ACC112 (cell line): ENCODE data around the gene PPIL1.

ENCODE experiments used
- H2AFZ ChIP-seq: fragments of 200-600 bp; sonication (generic); one replicate; pipeline ENCODE4 v1.6.0; 2017; ENCODE audit warnings: antibody characterized with exemption, low read length; ENCODE audit not compliant: unreplicated experiment
- H3K27ac ChIP-seq: fragments of 200-600 bp; sonication (generic); 2 replicates; pipeline ENCODE4 v1.5.1; 2014; ENCODE audit warnings: low read depth, mild to moderate bottlenecking, antibody characterized with exemption, low read length, moderate library complexity
- H3K27me3 ChIP-seq: fragments of 200-600 bp; sonication (generic); 2 replicates; pipeline ENCODE4 v1.6.1; 2014; ENCODE audit warnings: mild to moderate bottlenecking, antibody characterized with exemption, low read length, moderate library complexity, mixed read lengths; ENCODE audit not compliant: insufficient read depth
- H3K36me3 ChIP-seq: fragments of 200-600 bp; sonication (generic); 2 replicates; pipeline ENCODE4 v1.6.1; 2016; ENCODE audit warnings: mild to moderate bottlenecking, antibody characterized with exemption, low read length, moderate library complexity, mixed read lengths; ENCODE audit not compliant: insufficient read depth
- H3K4me1 ChIP-seq: fragments of 200-600 bp; sonication (generic); one replicate; pipeline ENCODE4 v1.6.1; 2016; ENCODE audit warnings: low read length, mixed read lengths; ENCODE audit not compliant: insufficient read depth, unreplicated experiment, control insufficient read depth
- H3K4me3 ChIP-seq: fragments of 200-600 bp; sonication (generic); 2 replicates; pipeline ENCODE4 v1.5.1; 2014; ENCODE audit warnings: mild to moderate bottlenecking, low read depth, low read length
- H3K79me2 ChIP-seq: fragments of 200-600 bp; sonication (generic); one replicate; pipeline ENCODE4 v1.6.0; 2016; ENCODE audit warnings: low read length; ENCODE audit not compliant: control insufficient read depth, unreplicated experiment, insufficient read depth

Gene PPIL1

DNA sequence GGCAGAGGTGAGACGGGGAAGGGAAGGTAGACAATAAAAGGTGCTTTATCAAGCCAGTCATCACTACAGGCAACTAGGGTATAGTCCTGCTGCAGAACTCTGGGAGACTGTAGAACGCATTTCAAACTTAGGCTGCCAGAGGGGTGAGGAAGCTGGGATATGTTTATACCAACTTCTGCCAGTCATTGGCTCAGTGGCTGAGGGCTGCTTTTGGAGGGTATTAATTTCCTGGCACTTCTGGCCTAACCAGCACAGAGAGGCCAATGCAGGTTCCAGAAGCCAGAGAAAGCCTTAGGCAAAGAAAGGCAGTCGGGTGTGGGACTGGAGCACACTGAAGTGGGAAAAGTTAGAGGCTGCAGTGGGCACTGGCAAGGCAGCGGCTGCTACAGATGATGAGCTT is 31.4 kb downstream of the PPIL1 start:
- H3K4me1 ChIP-seq, result peaks cover 15% of the 10 kb centered on the region
- H3K4me3 ChIP-seq, result no peak overlapping the region
- H3K36me3 ChIP-seq, result no peaks in the 10 kb centered on the region
- no peak overlapping the region for H2AFZ ChIP-seq
- H3K27ac ChIP-seq, result no peak overlapping the region
- peaks cover 14% of the 10 kb centered on the region for H3K27me3 ChIP-seq
- no peaks in the 10 kb centered on the region for H3K79me2 ChIP-seq

DNA sequence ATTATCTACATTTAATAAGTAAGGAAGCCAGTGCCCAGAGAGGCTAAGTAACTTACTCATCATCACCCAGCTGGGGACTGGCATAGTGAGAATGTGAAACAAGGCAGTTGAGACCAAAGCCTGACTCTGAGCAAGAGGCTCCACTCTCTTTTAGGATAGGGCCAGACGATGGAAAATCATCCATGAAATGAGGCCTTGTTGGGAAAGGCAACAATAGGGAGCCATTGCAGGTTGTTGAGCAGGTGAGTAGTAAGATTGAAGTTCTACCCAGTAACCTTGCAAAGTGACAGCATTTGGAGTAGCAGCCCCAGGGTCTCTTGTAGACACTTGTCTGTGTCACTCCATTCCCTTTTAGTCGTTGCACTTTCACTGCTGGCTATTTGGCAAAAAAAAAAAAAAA is 32.8 kb downstream of the PPIL1 start:
- Histone ChIP-seq H3K27ac (no peak overlapping the region), H2AFZ (no peak overlapping the region), H3K4me3 (no peak overlapping the region), H3K4me1 (peaks cover 15% of the 10 kb centered on the region), H3K36me3 (no peaks in the 10 kb centered on the region), H3K27me3 (peaks cover 18% of the 10 kb centered on the region), H3K79me2 (no peaks in the 10 kb centered on the region)

DNA sequence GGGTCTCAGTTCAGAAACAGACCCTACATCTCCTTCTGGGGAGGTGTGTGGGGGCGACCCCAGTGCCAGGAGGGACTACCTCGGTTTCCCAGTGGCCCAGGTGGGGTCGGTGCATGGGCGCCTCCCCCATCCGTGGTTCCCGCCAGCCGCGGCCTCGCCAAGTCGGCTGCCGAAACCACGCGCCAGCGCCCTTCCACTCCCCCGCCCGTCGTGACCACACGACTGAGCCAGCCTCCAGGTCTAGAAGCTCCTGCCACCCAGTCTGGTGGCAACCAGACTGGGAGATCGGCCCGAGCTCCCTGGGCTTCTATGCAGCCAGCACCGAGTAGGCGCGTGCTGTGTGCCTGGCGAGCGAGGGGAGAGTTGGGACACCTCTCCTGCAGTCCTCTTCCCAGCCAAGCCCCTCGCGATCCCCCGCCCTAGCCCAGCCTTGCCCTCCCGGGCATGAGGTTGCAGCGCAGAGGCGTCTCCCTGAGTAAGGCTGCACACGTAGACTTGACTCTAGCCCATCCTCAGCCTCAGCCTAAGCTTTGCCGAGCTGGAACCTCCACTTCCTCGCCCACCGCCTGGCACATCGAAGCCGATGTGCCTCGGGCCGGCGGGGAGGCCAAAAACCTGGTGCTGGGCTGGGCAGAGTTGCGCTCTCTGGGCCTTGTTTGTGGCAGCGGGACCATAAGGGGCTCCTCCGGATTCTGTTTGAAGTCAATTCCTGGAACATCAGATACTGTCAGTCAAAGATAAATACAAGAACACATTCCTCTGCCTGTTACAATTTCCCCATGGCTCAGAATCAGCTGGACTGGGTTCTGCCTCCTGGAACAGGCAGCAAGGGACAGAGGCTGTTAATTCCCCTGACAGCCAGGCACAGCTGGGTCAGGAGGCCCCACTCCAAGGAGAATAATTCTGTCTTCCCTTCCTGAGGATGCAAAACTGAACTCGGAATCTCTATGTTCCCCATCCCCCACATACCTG is 33.9 kb downstream of the PPIL1 start:
- Histone ChIP-seq H3K79me2 (no peaks in the 10 kb centered on the region), H3K27ac (no peak overlapping the region), H3K27me3 (peaks cover 18% of the 10 kb centered on the region), H3K4me1 (peaks cover 15% of the 10 kb centered on the region), H3K4me3 (peak overlapping the region; percentile 74), H3K36me3 (no peaks in the 10 kb centered on the region), H2AFZ (peak overlapping the region; percentile 45)

DNA sequence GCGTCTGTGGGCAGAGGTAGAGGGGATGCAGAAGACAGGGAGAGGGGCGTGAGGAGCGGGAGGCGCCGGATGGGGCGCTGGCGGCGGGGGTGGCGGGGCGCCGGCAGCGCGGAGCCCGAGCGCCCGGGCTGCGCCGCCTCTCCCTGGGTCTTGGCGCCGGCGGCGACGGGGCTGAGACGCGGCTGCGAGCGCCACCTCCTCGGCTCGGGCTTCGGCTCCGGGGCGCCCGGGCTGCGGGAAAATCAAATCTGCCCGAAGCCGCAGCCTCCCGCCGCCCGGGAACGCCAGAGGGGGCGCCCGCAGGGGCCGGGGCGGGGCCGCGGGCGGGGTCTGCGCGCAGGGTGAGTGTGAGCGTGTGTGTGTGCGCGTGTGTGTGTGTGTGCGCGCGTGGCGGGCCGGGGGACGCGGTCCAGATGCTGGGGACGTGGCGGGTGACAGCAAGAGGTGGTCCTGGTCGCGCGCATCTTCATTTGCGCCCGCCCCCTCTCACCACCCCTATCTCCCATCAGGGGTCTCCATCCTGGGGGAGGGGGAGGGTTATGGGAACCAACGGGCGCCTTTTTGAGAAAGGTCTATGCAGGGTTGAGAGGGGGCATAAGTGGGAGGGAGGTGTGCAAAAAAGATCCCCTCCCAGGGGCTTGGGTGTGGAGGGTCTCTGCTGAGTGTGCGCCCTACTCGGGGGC is 34.7 kb downstream of the PPIL1 start:
- peak overlapping the region; percentile 74 for H3K4me3 ChIP-seq

DNA sequence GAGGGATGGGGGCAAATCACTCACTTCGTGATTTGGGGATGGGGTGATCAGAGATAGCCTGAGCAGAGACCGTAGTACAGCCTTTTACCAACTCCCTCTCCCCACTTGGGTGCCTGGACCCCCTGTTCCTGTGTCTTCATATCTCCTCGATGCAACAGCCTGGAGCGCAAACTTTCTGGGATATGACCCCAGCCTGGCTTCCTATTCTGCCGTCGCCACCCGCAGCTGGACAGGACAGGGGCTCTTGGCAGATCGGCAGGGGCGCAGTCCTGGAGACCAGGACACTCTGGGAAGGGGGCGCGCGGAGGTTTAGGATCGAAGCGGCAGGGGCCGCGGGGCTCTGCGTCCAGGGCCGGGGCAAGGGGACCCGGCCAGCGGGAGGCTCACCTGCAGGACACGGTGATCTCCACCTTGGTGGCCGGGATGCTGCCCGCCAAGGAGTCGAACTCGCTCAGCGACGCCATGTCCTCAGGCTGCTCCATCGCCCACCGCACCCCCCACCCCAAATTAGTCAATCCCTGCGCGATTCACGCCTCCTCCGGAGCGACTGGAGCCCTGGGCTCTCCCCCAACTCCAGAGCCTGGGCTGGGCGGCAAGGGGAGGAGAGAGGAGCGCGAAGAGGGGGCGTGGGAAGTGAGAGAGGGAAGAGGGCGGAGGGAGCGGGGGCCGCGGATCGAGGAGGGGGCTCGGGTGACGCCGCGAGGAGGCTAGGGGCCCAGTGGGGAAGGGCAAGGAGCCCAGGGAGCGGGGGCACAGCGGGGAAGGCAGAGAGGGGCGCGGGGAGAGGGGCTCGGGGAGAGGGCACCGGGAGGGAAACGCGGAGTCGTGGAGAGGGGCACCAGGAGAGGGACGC is 35.5 kb downstream of the PPIL1 start, which contains the start of gene CPNE5:
CPNE5 (minus strand) TSS at position 549 of the 853 bp plus-strand sequence; CDS start at position 482, 67 bp downstream.
- Histone ChIP-seq H2AFZ (peak within 1 kb of the TSS; percentile 45), H3K27ac (no peak within 1 kb of the TSS), H3K4me1 (peaks cover 15% of the 10 kb centered on the region), H3K36me3 (no peaks in the 10 kb centered on the region), H3K27me3 (peaks cover 18% of the 10 kb centered on the region), H3K79me2 (no peaks in the 10 kb centered on the region), H3K4me3 (peak within 1 kb of the TSS; percentile 74)

More for the DNA sequence above, 34.7 kb downstream of the PPIL1 start:
- no peaks in the 10 kb centered on the region for H3K36me3 ChIP-seq
- peaks cover 18% of the 10 kb centered on the region for H3K27me3 ChIP-seq
- no peaks in the 10 kb centered on the region for H3K79me2 ChIP-seq
- H3K4me1 ChIP-seq, result peaks cover 15% of the 10 kb centered on the region
- H3K27ac ChIP-seq, result no peak overlapping the region
- H2AFZ ChIP-seq, result peak overlapping the region; percentile 45

DNA sequence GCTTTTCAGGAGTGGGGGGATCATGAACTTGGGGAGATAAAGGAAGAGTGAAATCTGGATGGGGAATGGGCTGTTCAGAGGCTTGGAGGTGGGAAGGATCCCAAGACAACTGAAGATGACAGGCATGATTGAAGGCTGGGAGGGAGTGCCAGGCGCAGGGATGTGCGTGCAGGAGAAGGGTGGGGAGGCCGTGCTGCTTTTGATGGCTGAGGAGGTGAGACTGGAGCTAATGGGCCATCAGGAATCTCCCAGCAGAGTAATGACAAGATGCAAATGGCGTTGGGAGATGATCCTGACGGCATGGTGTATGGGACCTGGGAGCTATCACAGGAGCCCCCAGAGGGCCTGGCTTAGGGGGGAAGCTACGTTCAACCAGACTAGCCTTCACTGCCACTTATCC is 36.9 kb downstream of the PPIL1 start:
- no peak overlapping the region for H2AFZ ChIP-seq
- peaks cover 15% of the 10 kb centered on the region for H3K4me1 ChIP-seq
- peaks cover 18% of the 10 kb centered on the region for H3K27me3 ChIP-seq
- H3K27ac ChIP-seq, result no peak overlapping the region
- H3K79me2 ChIP-seq, result no peaks in the 10 kb centered on the region
- no peak overlapping the region for H3K4me3 ChIP-seq
- H3K36me3 ChIP-seq, result no peaks in the 10 kb centered on the region

DNA sequence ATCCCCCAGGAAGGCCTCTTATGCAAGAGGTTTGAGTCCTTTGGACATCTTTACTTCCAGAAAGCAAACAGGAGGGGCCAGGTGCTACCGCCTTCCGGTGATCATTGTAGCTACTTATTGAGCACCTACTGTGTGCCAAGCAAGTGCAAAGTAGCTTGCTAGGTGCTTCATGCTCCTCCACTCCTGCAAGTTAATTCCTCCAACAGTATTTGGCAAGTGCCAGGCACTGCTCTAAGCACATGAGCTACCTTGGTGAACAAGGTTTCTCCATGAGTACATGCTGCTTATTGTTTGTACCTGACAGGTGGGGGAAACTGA is 37.6 kb downstream of the PPIL1 start:
- no peak overlapping the region for H2AFZ ChIP-seq
- H3K4me1 ChIP-seq, result peaks cover 15% of the 10 kb centered on the region
- H3K79me2 ChIP-seq, result no peaks in the 10 kb centered on the region
- H3K27ac ChIP-seq, result no peak overlapping the region
- no peaks in the 10 kb centered on the region for H3K36me3 ChIP-seq
- no peak overlapping the region for H3K4me3 ChIP-seq
- peaks cover 18% of the 10 kb centered on the region for H3K27me3 ChIP-seq

DNA sequence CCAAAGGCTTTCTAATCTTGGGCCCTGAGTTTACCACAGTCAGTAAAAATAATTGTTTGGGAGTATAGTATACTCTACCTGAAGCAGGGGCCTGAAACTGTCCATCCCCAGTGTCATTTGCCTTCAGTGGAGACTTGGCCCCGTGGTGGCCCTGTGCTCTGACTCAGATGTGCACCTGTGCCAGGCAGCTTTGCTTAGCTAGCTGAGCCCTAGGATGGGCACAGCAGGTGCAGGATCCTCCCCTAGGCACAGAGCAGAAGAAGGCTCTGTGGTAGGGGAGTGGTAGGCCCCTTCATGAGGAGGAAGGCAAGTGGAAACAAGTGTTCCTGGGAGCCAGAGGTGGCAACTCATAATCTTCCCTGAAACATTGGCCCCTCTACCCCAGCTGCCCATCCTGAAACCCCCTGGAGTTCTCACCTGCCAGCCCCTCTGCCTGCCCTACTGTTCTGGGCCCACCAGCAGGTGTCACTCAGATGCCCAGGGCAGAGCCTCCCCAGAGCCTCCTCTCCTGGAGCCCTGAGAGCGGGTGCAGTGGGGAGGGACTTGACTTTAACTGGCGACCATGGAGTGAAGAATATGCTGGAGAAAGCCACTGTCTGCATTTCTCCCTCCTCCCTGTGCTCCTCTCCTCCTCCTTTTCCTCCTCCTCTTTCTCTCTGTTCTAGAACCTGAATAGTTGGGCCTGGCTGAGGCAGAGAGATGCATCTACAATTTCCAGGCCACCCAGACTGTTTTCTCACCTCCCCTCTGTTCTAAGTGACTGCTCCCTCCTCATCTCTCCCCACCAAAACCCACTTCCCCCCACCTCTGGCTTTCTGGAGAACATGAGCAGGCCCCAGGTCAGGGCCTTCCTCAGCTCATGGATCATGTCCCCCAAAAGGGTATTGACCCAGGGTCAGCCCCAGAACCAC is 38.2 kb downstream of the PPIL1 start:
- Histone ChIP-seq H3K4me3 (no peak overlapping the region), H3K36me3 (no peaks in the 10 kb centered on the region), H2AFZ (no peak overlapping the region), H3K79me2 (no peaks in the 10 kb centered on the region), H3K4me1 (peaks cover 15% of the 10 kb centered on the region), H3K27me3 (peaks cover 18% of the 10 kb centered on the region), H3K27ac (no peak overlapping the region)

DNA sequence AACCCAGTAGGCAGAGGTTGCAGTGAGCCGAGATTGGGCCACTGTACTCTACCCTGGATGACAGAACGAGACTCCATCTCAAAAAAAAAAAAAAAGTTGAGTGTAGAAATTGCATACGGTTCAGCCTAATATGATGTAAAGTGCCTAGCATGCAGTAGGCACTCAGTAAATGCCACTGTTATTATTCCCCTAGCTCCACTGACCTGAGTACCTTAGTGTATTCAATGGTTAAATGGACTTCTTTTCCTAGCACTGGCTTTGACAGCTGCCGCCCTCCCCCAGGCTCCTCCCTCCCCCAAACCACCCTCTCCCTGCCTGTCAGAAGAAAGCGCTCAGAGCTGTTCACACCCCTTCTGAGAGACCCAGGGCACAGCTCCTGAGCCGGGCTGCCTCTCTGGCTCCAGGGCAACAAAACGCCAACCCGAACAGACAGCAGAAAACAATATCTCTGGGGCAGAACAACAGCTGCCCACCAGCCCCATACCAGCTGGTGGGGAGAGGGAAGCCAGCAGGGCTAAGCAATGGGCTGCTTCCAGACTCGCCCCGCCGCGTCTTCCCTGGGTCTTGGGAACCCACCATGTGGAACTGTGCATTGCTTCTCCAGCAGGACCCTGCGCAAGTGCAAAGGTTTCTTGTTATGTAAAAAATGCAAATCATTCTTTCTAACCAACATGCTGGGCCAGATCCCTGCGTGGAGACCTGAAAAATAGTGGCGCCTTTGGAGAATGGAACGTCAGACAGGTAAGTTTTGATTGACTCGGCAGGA is 39.8 kb downstream of the PPIL1 start:
- no peak overlapping the region for H3K4me3 ChIP-seq
- no peak overlapping the region for H3K27ac ChIP-seq
- H3K36me3 ChIP-seq, result no peaks in the 10 kb centered on the region
- H3K27me3 ChIP-seq, result peaks cover 18% of the 10 kb centered on the region
- no peak overlapping the region for H2AFZ ChIP-seq
- peaks cover 6% of the 10 kb centered on the region for H3K4me1 ChIP-seq
- no peaks in the 10 kb centered on the region for H3K79me2 ChIP-seq
